ENCODE results near the gene RNF26. TPM values are rescaled to one million over a fixed set of nuclear protein-coding genes. Genes with fewer than 3 reads are reported as not detected.
A peak's percentile ranks its signal among the peaks of the same experiment; 100 is the strongest.

Gene RNF26
- total and polyA plus RNA-seq, 10 of the 15 experiments (the other 5 are each of a cell fraction or from before 2014, with no cell fraction given): 2.8 to 54.5 (median 17.7) TPM

DNA sequence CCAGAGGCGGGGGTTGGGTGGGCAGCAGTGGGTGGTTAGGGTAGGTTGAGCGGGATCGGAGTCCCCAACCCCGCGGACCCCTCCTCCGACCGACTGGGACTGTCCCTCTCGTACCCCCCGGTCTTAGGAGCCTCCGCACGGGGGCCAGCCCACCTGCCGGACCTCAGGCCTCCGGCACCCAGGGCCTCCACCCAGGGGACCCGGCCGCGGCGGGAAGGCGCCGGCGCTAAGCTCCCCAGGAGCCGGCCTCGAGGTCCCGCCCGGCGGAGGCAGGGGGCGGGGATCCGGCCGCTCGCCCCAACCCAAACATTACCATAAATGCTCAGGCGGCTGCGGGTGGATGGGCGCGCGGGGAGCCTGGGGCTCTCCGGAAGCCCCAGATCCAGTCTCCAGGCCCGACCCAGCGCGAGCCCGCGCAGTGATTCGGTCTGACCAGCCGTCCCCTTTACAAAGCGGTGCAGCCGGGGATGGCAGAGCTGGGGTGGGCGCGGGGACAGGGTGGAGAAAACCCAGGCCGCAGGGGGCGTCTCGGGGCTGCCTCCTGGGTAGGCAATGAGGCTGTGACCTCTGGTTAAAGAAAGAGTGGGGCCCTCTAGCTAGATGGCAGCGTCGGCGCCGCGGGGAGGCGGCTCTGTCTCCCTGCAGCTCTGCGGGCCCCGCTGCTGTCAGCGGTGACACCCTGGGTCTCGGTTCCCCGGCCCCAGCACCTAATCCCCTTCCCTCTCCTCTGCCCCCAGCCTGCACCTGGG lies 13.4 kb upstream of the RNF26 start (continued):
- TF ChIP-seq, protein P1, sequence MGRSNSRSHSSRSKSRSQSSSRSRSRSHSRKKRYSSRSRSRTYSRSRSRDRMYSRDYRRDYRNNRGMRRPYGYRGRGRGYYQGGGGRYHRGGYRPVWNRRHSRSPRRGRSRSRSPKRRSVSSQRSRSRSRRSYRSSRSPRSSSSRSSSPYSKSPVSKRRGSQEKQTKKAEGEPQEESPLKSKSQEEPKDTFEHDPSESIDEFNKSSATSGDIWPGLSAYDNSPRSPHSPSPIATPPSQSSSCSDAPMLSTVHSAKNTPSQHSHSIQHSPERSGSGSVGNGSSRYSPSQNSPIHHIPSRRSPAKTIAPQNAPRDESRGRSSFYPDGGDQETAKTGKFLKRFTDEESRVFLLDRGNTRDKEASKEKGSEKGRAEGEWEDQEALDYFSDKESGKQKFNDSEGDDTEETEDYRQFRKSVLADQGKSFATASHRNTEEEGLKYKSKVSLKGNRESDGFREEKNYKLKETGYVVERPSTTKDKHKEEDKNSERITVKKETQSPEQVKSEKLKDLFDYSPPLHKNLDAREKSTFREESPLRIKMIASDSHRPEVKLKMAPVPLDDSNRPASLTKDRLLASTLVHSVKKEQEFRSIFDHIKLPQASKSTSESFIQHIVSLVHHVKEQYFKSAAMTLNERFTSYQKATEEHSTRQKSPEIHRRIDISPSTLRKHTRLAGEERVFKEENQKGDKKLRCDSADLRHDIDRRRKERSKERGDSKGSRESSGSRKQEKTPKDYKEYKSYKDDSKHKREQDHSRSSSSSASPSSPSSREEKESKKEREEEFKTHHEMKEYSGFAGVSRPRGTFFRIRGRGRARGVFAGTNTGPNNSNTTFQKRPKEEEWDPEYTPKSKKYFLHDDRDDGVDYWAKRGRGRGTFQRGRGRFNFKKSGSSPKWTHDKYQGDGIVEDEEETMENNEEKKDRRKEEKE (IDR thresholded peaks at IDR 0.05): no peak
- no peak for TF ChIP-seq ZNF384 (IDR thresholded peaks at IDR 0.05; ENCODE audit: borderline replicate concordance, low read depth, low read length)
- TF ChIP-seq RELB (IDR thresholded peaks at IDR 0.05; ENCODE audit: low read depth): no peak
- TF ChIP-seq BACH1 (IDR thresholded peaks at IDR 0.05; ENCODE audit: borderline replicate concordance): no peak
- TF ChIP-seq WRNIP1 (IDR thresholded peaks at IDR 0.05; ENCODE audit: borderline replicate concordance, low read depth, low read length): no peak
- 0 out of 2 replicates have a peak, but pooled peaks have one; percentile 27 for TF ChIP-seq POLR2AphosphoS2 (IDR thresholded peaks at IDR 0.05; ENCODE audit: low read depth, low read length)
- 0 out of 2 replicates have a peak, but pooled peaks have one; percentile 8 for TF ChIP-seq TCF3 (IDR thresholded peaks at IDR 0.05; ENCODE audit: borderline replicate concordance, insufficient read depth, low read depth, low read length)
- no peak for TF ChIP-seq GABPA (IDR thresholded peaks at IDR 0.05; ENCODE audit: low read depth)
- TF ChIP-seq STAT1 (conservative IDR thresholded peaks at IDR 0.05): no peak
- no peak for TF ChIP-seq ASH2L (IDR thresholded peaks at IDR 0.05; ENCODE audit: borderline replicate concordance, low read depth)
- no peak for TF ChIP-seq IKZF1 (conservative IDR thresholded peaks at IDR 0.05)
- peak; percentile 54; the same call in 1 of the 2 replicates for TF ChIP-seq NR2F1 (conservative IDR thresholded peaks at IDR 0.05)
- TF ChIP-seq PAX8 (IDR thresholded peaks at IDR 0.05): no peak
- no peak for TF ChIP-seq CUX1 (IDR thresholded peaks at IDR 0.05; ENCODE audit: insufficient replicate concordance, low read depth, low read length)
- TF ChIP-seq RELA (IDR thresholded peaks at IDR 0.05; ENCODE audit: borderline replicate concordance, partially characterized antibody): no peak
- TF ChIP-seq BHLHE40 (IDR thresholded peaks at IDR 0.05; ENCODE audit: borderline replicate concordance in 1 of 2, low read depth in 2 of 2, low read length in 1 of 2): no peak
- no peak for TF ChIP-seq TCF12 (IDR thresholded peaks at IDR 0.05; ENCODE audit: low read depth, low read length)
- no peak for TF ChIP-seq ZSCAN29 (IDR thresholded peaks at IDR 0.05)
- TF ChIP-seq CREM (IDR thresholded peaks at IDR 0.05; ENCODE audit: low read depth): no peak; the same call in 1 of the 2 replicates
